Adrenal gland (tissue), 5 donors: Measurements from ENCODE around the gene POLR2C.

ENCODE experiments used
- CTCF ChIP-seq, 6 experiments: fragments of 450-650 bp in 4 of 6; fragments of 200-600 bp in 2 of 6; sonication (generic) in 1 of 6; IDR thresholded peaks; 1 replicate in 5 of 6; 2 replicates in 1 of 6; pipeline versions ENCODE4 v1.5.1 to v1.8.0; 2016 to 2021; ENCODE audit warnings: antibody characterized with exemption in 6 of 6, mild to moderate bottlenecking in 2 of 6, moderate library complexity in 1 of 6
- POLR2A ChIP-seq, 2 donors: fragments of 450-650 bp; IDR thresholded peaks; one replicate each; pipeline ENCODE4 v1.6.1; 2017; ENCODE audit warnings: antibody characterized with exemption in 2 of 2, mild to moderate bottlenecking in 2 of 2, moderate library complexity in 1 of 2
- donor health status: DM: no; HTN: no; CAD: no.

- TF ChIP-seq POLR2A (IDR thresholded peaks at IDR 0.05) (no peak), CTCF (IDR thresholded peaks at IDR 0.05) (no peak)
Measured at GRCh38 chr16:57471209-57471608, 8.7 kb downstream of the POLR2C start.
